NCI-H774 (cell line): ENCODE data around the gene MKRN3.
"Not testable (repeated sequence)": the region's sequence is repeated elsewhere in the genome, so short reads cannot be mapped to it uniquely, and the experiment has no call there.

ENCODE experiments used
- DNase-seq: peaks from one replicate; lab custom pipeline; 2025; lab: John Stamatoyannopoulos, UW

The MKRN3 gene

DNA sequence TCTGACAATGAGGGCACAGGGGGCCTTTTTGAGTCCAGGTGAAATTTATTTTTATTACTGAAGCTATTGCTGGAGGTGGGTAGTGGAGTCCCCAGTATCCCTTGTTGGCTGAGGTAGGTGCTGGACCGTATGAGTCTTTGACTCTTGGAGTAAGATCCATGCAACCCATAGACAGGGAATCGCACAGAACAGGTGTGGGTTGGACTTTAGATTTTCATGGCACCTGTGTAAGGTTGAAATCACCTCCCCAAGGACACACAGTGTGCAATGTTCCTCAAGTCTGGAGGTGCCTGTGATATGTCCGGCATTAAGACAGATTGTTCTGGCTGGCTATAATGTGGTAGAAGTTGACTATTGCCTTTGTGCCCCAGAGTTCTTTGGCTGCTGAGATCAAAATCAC lies 23.5 kb downstream of the MKRN3 start:
- DNase-seq = no peak

DNA sequence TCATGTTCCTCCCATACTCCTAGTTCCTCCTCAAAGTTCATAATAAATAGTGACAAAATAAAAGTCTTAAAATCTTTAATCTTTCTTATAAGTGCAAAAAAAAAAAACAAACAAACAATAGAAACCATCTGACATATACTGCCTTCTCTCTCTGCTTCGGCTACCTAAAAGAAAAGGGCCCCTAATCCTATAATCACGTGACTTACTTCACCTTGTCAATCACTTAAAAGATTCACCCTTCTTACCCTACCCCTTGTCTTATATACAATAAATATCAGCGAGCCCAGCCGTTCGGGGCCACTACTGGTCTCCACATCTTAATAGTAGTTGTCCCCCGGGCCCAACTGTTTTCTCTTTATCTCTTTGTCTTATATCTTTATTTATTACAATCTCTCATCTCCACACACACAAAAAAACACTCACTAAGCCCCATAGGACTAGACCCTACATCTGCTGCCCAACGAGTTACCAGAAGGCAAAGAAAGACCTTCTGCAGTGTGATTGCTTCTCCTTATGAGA lies 28.8 kb downstream of the MKRN3 start:
- no peak for DNase-seq

DNA sequence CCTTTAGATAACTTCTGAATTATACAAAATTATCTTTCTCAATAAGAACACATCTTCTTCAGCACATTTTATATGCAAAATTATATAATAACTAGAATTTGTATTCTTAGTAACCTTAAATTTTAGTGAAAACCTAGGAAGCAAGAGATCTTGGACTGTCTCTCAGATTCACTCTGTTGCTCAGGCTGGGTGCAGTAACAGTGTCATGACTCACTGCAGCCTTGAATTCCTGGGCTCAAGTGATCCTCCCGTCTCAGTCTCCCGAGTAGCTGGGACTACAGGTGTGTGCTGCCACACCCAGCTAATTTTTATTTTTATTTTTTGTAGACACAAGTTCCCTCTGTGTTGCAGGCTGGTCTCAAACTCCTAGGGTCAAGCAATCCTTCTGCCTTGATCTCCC lies 29.9 kb downstream of the MKRN3 start:
- no peak for DNase-seq

DNA sequence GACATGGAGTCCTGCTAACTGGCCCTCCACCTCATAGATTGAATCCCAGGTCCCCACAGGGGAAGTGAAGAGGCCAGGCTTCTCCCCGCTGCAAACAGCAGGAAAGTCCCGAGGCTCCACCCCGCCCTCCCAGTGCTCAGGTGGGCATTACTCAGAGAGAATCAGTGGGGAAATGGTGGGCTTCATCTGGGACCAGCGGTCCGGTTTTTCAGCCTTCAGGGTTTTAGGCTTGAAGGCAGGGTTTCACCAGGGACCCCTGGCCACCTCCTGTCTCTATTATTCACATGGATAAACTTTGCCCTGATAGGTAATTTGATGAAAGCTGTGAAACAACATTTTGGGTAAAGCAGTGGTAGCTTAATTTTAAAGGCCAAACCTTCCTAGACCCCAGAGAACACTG lies 31.3 kb downstream of the MKRN3 start:
- DNase-seq = no peak

DNA sequence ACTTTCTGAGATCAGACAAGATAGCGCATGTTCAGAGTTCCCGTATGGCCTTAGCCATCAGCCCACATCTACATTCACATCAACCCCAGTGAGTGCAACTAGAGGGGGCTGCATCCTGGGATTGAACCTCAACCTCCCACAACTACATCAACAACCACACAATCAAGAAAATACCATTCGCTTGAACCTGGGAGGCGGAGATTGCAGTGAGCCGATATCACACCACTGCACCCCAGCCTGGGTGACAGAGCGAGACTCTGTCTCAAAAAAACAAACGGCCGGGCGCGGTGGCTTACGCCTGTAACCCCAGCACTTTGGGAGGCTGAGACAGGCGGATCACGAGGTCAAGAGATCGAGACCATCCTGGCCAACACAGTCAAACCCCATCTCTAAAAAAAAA lies 31.8 kb downstream of the MKRN3 start:
- DNase-seq = not testable (repeated sequence)

DNA sequence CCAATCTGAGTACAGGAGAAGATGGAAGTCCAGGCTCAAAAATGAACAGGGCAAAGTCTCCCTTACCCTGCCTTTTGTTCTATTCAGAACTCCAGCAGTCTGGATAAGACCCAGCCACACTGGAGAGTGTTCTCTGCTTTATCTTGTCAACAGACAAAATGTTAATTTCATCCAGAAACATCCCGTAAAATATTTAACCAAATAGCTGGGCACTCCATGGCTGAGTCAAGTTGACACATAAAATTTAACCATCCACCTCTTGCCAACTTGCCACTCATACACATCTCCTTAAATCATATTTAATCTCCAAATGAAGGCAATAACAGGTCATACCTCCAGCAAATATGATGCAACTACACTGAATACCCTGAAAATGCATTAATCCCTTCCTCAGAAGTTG lies 33.6 kb downstream of the MKRN3 start:
- no peak for DNase-seq

DNA sequence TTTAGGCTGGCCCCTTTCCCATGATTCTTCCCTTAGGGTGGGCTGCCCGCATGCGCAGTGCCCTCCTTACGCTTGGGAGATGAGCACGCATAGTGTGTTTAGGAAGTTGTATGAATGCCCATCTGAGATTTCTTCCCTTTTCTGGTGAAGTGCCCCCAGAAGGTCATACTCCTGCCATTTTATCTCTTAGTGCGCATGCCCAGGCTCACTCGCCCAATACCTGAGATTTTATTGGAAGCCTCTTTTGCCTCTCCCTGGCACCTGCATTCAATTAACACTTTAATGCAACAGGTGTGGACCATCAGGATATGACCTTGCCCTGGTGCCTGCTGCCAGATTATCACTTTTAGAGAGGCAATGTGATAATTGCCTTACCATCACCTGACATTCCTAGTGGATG lies 36.6 kb downstream of the MKRN3 start:
- DNase-seq = no peak

DNA sequence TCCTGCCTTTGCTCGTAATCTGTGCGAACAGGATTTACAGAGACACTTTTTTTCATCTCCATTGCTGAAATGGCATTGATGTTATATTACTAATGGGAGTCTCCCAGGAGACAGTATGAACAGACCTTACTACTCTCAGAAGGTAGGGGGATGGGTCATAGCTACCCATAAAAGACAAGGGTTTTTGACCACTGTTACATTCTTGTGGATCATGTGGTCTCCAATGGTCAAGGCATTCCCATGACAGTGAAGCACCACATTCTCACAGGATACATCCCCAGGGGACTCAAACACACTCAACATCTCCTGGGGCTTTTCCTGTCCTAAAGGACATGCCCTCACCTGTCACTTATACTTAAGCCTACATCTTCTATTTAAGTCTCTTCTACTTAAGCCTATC lies 40.8 kb downstream of the MKRN3 start:
- DNase-seq = no peak

DNA sequence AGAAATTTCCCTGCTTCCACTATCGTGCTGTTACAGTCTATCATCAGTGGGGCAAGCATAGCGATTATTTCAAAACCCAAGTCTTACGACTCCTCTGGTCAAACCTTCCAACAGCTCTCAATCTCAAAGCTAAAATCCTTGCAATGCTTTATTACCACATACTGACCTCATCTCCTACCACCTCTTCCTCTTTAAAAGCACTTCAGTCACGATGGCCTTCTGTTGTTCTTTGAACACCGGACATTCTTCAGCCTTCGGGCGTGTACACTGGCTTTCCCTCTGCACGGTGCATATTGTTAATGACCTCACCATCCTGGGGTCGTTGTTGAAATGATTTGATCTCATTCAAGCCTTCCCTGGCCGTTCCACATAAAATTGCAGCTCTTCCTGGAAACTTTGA lies 51.1 kb downstream of the MKRN3 start:
- DNase-seq = peak; percentile 5
